Measurements from ENCODE around the gene SMC1A. TPM values are rescaled to one million over a fixed set of nuclear protein-coding genes. Genes with fewer than 3 reads are reported as not detected.

The SMC1A gene
- total RNA-seq, 1 experiment from 2014 or later: 89.3 TPM

DNA sequence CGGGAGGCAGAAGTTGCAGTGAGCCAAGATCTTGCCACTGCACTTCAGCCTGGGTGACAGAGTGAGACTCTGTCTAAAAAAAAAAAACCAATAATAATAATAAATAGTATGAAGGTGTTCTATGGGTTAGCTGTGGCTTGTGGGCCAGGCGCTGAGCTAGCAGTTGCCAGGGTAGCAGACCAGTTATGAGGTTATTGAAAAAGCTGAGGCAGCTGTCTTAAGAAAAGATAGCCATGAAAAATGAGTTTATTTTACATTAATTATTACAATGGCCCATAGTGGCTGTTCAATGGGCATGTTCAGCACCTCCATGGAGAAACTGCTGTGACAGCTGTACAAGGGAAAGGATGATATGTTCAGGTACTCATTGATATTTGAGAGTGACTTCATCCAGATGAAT is 25.0 kb upstream of the SMC1A start (continued):
- TF ChIP-seq, protein P1, sequence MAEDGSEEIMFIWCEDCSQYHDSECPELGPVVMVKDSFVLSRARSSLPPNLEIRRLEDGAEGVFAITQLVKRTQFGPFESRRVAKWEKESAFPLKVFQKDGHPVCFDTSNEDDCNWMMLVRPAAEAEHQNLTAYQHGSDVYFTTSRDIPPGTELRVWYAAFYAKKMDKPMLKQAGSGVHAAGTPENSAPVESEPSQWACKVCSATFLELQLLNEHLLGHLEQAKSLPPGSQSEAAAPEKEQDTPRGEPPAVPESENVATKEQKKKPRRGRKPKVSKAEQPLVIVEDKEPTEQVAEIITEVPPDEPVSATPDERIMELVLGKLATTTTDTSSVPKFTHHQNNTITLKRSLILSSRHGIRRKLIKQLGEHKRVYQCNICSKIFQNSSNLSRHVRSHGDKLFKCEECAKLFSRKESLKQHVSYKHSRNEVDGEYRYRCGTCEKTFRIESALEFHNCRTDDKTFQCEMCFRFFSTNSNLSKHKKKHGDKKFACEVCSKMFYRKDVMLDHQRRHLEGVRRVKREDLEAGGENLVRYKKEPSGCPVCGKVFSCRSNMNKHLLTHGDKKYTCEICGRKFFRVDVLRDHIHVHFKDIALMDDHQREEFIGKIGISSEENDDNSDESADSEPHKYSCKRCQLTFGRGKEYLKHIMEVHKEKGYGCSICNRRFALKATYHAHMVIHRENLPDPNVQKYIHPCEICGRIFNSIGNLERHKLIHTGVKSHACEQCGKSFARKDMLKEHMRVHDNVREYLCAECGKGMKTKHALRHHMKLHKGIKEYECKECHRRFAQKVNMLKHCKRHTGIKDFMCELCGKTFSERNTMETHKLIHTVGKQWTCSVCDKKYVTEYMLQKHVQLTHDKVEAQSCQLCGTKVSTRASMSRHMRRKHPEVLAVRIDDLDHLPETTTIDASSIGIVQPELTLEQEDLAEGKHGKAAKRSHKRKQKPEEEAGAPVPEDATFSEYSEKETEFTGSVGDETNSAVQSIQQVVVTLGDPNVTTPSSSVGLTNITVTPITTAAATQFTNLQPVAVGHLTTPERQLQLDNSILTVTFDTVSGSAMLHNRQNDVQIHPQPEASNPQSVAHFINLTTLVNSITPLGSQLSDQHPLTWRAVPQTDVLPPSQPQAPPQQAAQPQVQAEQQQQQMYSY (CRISPR knock-in tag; IDR thresholded peaks at IDR 0.05): no peak
- no peak for TF ChIP-seq CREM (CRISPR knock-in tag; IDR thresholded peaks at IDR 0.05)
- TF ChIP-seq, protein P2, sequence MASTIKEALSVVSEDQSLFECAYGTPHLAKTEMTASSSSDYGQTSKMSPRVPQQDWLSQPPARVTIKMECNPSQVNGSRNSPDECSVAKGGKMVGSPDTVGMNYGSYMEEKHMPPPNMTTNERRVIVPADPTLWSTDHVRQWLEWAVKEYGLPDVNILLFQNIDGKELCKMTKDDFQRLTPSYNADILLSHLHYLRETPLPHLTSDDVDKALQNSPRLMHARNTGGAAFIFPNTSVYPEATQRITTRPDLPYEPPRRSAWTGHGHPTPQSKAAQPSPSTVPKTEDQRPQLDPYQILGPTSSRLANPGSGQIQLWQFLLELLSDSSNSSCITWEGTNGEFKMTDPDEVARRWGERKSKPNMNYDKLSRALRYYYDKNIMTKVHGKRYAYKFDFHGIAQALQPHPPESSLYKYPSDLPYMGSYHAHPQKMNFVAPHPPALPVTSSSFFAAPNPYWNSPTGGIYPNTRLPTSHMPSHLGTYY (CRISPR knock-in tag; IDR thresholded peaks at IDR 0.05): no peak

- peaks cover 5% of the 10 kb centered on the region; the same call in 1 of the 2 replicates for H3K27me3 Mint-ChIP-seq (ENCODE audit: low read depth)
- no peak for TF ChIP-seq GRHL2 (CRISPR knock-in tag; IDR thresholded peaks at IDR 0.05; ENCODE audit: insufficient replicate concordance, severe bottlenecking)
- no peak for TF ChIP-seq ZNF396 (CRISPR knock-in tag; IDR thresholded peaks at IDR 0.05; ENCODE audit: borderline replicate concordance)
- no peak for TF ChIP-seq FOXP1 (CRISPR knock-in tag; IDR thresholded peaks at IDR 0.05; ENCODE audit: borderline replicate concordance)
- no peak for TF ChIP-seq SMAD4 (CRISPR knock-in tag; IDR thresholded peaks at IDR 0.05)
- no peak for TF ChIP-seq NR3C1 (CRISPR knock-in tag; conservative IDR thresholded peaks at IDR 0.05; ENCODE audit: low read depth)
- TF ChIP-seq, protein P3, sequence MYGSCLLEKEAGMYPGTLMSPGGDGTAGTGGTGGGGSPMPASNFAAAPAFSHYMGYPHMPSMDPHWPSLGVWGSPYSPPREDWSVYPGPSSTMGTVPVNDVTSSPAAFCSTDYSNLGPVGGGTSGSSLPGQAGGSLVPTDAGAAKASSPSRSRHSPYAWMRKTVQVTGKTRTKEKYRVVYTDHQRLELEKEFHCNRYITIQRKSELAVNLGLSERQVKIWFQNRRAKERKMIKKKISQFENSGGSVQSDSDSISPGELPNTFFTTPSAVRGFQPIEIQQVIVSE (CRISPR knock-in tag; IDR thresholded peaks at IDR 0.05; ENCODE audit: borderline replicate concordance): no peak
- TF ChIP-seq CTCF (IDR thresholded peaks at IDR 0.05): peak; percentile 35; the same call in 1 of the 2 replicates
- TF ChIP-seq ZNF232 (CRISPR knock-in tag; IDR thresholded peaks at IDR 0.05): no peak
- no peak overlapping the region for H3K27ac Mint-ChIP-seq
- ChIA-PET CTCF (interaction anchor here (0.6 to 3.7 kb wide), 35 partner anchors 8 to 578 kb away, joined by 3 to 63 read pairs (median 4); partner anchors contain the start of genes IQSEC2, RIBC1 and SMC1A), POLR2A (interaction anchor here (0.6 to 1.7 kb wide), 2 partner anchors 10 to 24 kb away, joined by 3 to 7 read pairs; partner anchors contain the start of genes RIBC1 and SMC1A)
- no peaks in the 10 kb centered on the region for H3K4me1 Mint-ChIP-seq
- ATAC-seq (peak; percentile 61), DNase-seq (ENCODE audit: low spot score) (peak; percentile 51)
- no peaks in the 10 kb centered on the region for H3K36me3 Mint-ChIP-seq
- H3K9me3 Mint-ChIP-seq: no peaks in the 10 kb centered on the region
- H3K4me3 Mint-ChIP-seq: no peak overlapping the region
Observed at GRCh38 chrX:53445977-53446376, 23.5 kb upstream of the SMC1A start.

- ChIA-PET CTCF (interaction anchor here (0.6 to 2.2 kb wide), 2 partner anchors 39 to 114 kb away, joined by 3 to 14 read pairs; no protein-coding TSS in a partner anchor), POLR2A (no interaction called here)
- H3K27ac Mint-ChIP-seq: no peak overlapping the region
- DNase-seq (ENCODE audit: low spot score) (no peak), ATAC-seq (no peak)
- H3K4me1 Mint-ChIP-seq: peaks cover 4% of the 10 kb centered on the region
- H3K9me3 Mint-ChIP-seq: no peaks in the 10 kb centered on the region
- peaks cover 21% of the 10 kb centered on the region for H3K27me3 Mint-ChIP-seq (ENCODE audit: low read depth)
- no peaks in the 10 kb centered on the region for H3K36me3 Mint-ChIP-seq
- peak overlapping the region; percentile 69 for H3K4me3 Mint-ChIP-seq
- no peak for TF ChIP-seq GTF2I (CRISPR knock-in tag; conservative IDR thresholded peaks at IDR 0.05)
- TF ChIP-seq MYBL2 (CRISPR knock-in tag; IDR thresholded peaks at IDR 0.05): no peak
- no peak for TF ChIP-seq ZNF281 (CRISPR knock-in tag; IDR thresholded peaks at IDR 0.05)
- no peak for TF ChIP-seq CBFB (CRISPR knock-in tag; IDR thresholded peaks at IDR 0.05; ENCODE audit: low read depth)
- TF ChIP-seq GRHL2 (CRISPR knock-in tag; IDR thresholded peaks at IDR 0.05; ENCODE audit: insufficient replicate concordance, severe bottlenecking): no peak
- TF ChIP-seq PREB (CRISPR knock-in tag; IDR thresholded peaks at IDR 0.05; ENCODE audit: borderline replicate concordance): no peak
- no peak for TF ChIP-seq RELA (CRISPR knock-in tag; IDR thresholded peaks at IDR 0.05; ENCODE audit: borderline replicate concordance)
- TF ChIP-seq SMAD3 (CRISPR knock-in tag; IDR thresholded peaks at IDR 0.05; ENCODE audit: borderline replicate concordance): no peak
- TF ChIP-seq HMGA2 (CRISPR knock-in tag; IDR thresholded peaks at IDR 0.05): no peak
- TF ChIP-seq ZMAT4 (CRISPR knock-in tag; IDR thresholded peaks at IDR 0.05): no peak
- TF ChIP-seq, protein P3 (CRISPR knock-in tag; IDR thresholded peaks at IDR 0.05; ENCODE audit: borderline replicate concordance): no peak
Observed at GRCh38 chrX:53442322-53442631, 19.8 kb upstream of the SMC1A start.

Measured in WTC11 (cell line).